Panc1 (cell line): ENCODE measurements around the gene LIMA1. TPM values are rescaled to one million over a fixed set of nuclear protein-coding genes. Genes with fewer than 3 reads are reported as not detected.

ENCODE experiments used
- ATAC-seq: fragments of 200-7000 bp; cut with Tn5 transposase; 2 replicates; pipeline ENCODE4 v1.9.1; 2020; ENCODE audit warnings: mild to moderate bottlenecking, moderate library complexity
- BruUV-seq: library from RNA; stranded (reverse); fragments of 400-500 nt; replicated peaks from 2 replicates; lab custom pipeline; 2021; lab: Mats Ljungman, UMichigan
- CTCF ChIA-PET: fragments of 300-600 bp; sonication (Branson Sonifier 250); formaldehyde crosslinking; loops from one replicate; lab custom pipeline; 2022; ENCODE audit warnings: antibody characterized with exemption; lab: Charles Lee
- POLR2A ChIA-PET: fragments of 300-600 bp; sonication (Branson Sonifier 250); formaldehyde crosslinking; loops from one replicate; lab custom pipeline; 2022; ENCODE audit warnings: antibody characterized with exemption; lab: Charles Lee
- DNase-seq: peaks from one replicate; pipeline ENCODE4 v3.0.0-alpha.2; 2010; ENCODE audit warnings: low read depth, low spot score
- H3K27ac ChIP-seq: 2 replicates; pipeline ENCODE4 v1.5.1; 2011; ENCODE audit warnings: mild to moderate bottlenecking, low read length, inconsistent platforms
- H3K27me3 ChIP-seq: fragments of 200-500 bp; sonication (Bioruptor generic); 2 replicates; pipeline ENCODE4 v1.6.0; 2014; ENCODE audit warnings: low read length, inconsistent platforms; ENCODE audit not compliant: control insufficient read depth, insufficient read depth
- H3K36me3 ChIP-seq: fragments of 200-500 bp; sonication (Bioruptor generic); 2 replicates; pipeline ENCODE4 v1.5.1; 2014; ENCODE audit warnings: inconsistent platforms, mild to moderate bottlenecking, low read length, moderate library complexity; ENCODE audit not compliant: control insufficient read depth, insufficient read depth
- H3K4me1 ChIP-seq: 2 replicates; pipeline ENCODE4 v1.5.1; 2011; ENCODE audit warnings: inconsistent platforms, mild to moderate bottlenecking, low read length, moderate library complexity; ENCODE audit not compliant: control insufficient read depth, insufficient read depth
- H3K4me3 ChIP-seq, 2 experiments: 2 replicates each; pipeline ENCODE4 v1.5.1; 2011 to 2012; ENCODE audit warnings: low read depth in 2 of 2, low read length in 2 of 2, mild to moderate bottlenecking in 2 of 2, inconsistent platforms in 1 of 2, moderate library complexity in 1 of 2
- H3K9me3 ChIP-seq: fragments of 200-500 bp; sonication (Bioruptor generic); 2 replicates; pipeline ENCODE4 v1.5.1; 2014; ENCODE audit warnings: low read depth, mild to moderate bottlenecking, inconsistent platforms, low read length, moderate library complexity; ENCODE audit not compliant: control insufficient read depth, insufficient read depth
- CTCF ChIP-seq: fragments of 450-650 bp; IDR thresholded peaks from 2 replicates; pipeline ENCODE4 v1.5.1; 2017; ENCODE audit warnings: mild to moderate bottlenecking
- POLR2AphosphoS5 ChIP-seq: IDR thresholded peaks from 2 replicates; pipeline ENCODE4 v1.6.1; 2012; ENCODE audit warnings: mild to moderate bottlenecking, low read depth, low read length, moderate library complexity
- SIN3A ChIP-seq: IDR thresholded peaks from 2 replicates; pipeline ENCODE4 v1.6.1; 2012; ENCODE audit warnings: low read depth, mild to moderate bottlenecking, low read length, moderate library complexity, borderline replicate concordance; ENCODE audit not compliant: insufficient read depth
- TCF7L2 ChIP-seq: IDR thresholded peaks from 2 replicates; pipeline ENCODE4 v1.6.1; 2011; ENCODE audit warnings: mild to moderate bottlenecking, low read depth, low read length, inconsistent platforms
- in situ Hi-C: cut with HindIII; loops from 2 replicates; pipeline ENCODE4 v1.10.0; 2016; ENCODE audit warnings: low sequenced_read_pairs, low pct_unique_long_range_greater_than_20kb
- intact Hi-C: fragments of 100-400 bp; cut with micrococcal nuclease; formaldehyde crosslinking; loops from one replicate; pipeline ENCODE4 v1.10.0; 2022; ENCODE audit not compliant: unreplicated experiment
- total RNA-seq: library from RNA; stranded (reverse); gene quantifications from one replicate; pipeline ENCODE4 v1.2.1, GENCODE V29; 2021; ENCODE audit not compliant: unreplicated experiment
- TF ChIP-seq, protein P1 (sequence below), 2 experiments: IDR thresholded peaks; 2 replicates each; pipeline ENCODE4 v1.6.1; 2011 to 2012; ENCODE audit warnings: low read depth in 2 of 2, control low read depth in 1 of 2, low read length in 1 of 2, mild to moderate bottlenecking in 1 of 2, moderate library complexity in 1 of 2; ENCODE audit not compliant: insufficient read depth in 1 of 2

Gene LIMA1
- total RNA-seq, 1 experiment from 2014 or later: 155 TPM

DNA sequence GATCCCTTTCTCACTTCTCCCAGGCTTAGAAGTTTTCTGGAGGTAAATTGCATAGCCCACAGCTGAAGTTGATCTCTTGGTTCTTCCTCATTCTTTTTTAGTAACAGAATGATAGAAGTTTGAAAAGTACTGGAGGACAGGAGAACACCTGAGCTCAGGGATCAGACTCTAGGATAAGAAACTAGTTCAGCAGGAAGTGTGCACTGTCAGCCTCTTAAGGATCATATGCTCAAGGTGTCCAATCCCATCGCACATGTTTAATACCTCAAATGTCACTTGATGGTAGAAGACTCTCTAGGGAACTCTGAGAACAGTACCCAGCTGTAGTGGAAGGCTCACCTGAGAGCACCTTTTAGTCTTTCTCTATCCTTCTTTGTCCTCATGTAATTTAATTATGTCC is 14.7 kb upstream of the LIMA1 start:
- peak overlapping the region; percentile 35; the same call in 1 of the 2 replicates for H3K27ac ChIP-seq
- ATAC-seq: 0 out of 2 replicates have a peak, but pooled peaks have one; percentile 38
- no peak for DNase-seq

GRCh38 chr12:50297027-50297426 is 13.7 kb upstream of the LIMA1 start:
- Histone ChIP-seq H3K36me3 (no peaks in the 10 kb centered on the region), H3K4me1 (peaks cover 12% of the 10 kb centered on the region; the same call in 1 of the 2 replicates), H3K27ac (peak overlapping the region; percentile 29; the same call in 1 of the 2 replicates), H3K4me3 (no peak overlapping the region), H3K9me3 (no peaks in the 10 kb centered on the region), H3K27me3 (no peaks in the 10 kb centered on the region)
- TF ChIP-seq POLR2AphosphoS5: no peak
- TF ChIP-seq TCF7L2: no peak
- TF ChIP-seq SIN3A: no peak
- TF ChIP-seq, protein P1, sequence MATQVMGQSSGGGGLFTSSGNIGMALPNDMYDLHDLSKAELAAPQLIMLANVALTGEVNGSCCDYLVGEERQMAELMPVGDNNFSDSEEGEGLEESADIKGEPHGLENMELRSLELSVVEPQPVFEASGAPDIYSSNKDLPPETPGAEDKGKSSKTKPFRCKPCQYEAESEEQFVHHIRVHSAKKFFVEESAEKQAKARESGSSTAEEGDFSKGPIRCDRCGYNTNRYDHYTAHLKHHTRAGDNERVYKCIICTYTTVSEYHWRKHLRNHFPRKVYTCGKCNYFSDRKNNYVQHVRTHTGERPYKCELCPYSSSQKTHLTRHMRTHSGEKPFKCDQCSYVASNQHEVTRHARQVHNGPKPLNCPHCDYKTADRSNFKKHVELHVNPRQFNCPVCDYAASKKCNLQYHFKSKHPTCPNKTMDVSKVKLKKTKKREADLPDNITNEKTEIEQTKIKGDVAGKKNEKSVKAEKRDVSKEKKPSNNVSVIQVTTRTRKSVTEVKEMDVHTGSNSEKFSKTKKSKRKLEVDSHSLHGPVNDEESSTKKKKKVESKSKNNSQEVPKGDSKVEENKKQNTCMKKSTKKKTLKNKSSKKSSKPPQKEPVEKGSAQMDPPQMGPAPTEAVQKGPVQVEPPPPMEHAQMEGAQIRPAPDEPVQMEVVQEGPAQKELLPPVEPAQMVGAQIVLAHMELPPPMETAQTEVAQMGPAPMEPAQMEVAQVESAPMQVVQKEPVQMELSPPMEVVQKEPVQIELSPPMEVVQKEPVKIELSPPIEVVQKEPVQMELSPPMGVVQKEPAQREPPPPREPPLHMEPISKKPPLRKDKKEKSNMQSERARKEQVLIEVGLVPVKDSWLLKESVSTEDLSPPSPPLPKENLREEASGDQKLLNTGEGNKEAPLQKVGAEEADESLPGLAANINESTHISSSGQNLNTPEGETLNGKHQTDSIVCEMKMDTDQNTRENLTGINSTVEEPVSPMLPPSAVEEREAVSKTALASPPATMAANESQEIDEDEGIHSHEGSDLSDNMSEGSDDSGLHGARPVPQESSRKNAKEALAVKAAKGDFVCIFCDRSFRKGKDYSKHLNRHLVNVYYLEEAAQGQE (IDR thresholded peaks at IDR 0.05; ENCODE audit: insufficient read depth in 1 of 2, low read depth in 2 of 2, low read length in 1 of 2): no peak
- TF ChIP-seq CTCF: no peak
- no TSS peak for BruUV-seq
- no peak for ATAC-seq
- intact Hi-C loops: no loop called here
- ChIA-PET CTCF (no interaction called here), POLR2A (no interaction called here)
- in situ Hi-C loops: no loop called here
- DNase-seq: no peak

More for the DNA sequence above, 14.7 kb upstream of the LIMA1 start:
- Histone ChIP-seq H3K4me3 (no peak overlapping the region), H3K9me3 (no peaks in the 10 kb centered on the region), H3K36me3 (no peaks in the 10 kb centered on the region), H3K4me1 (peaks cover 12% of the 10 kb centered on the region; the same call in 1 of the 2 replicates), H3K27me3 (no peaks in the 10 kb centered on the region)
- POLR2A ChIA-PET: interaction anchor here (0.5 kb wide), 1 partner anchor 274 kb away, joined by 3 read pairs; no protein-coding TSS in a partner anchor
- TF ChIP-seq SIN3A: no peak
- TF ChIP-seq TCF7L2: no peak
- TF ChIP-seq CTCF: no peak
- TF ChIP-seq, protein P1 (IDR thresholded peaks at IDR 0.05; ENCODE audit: insufficient read depth in 1 of 2, low read depth in 2 of 2, low read length in 1 of 2): no peak
- TF ChIP-seq POLR2AphosphoS5: no peak
- BruUV-seq: no TSS peak
- CTCF ChIA-PET: no interaction called here
- in situ Hi-C loops: no loop called here
- intact Hi-C loops: no loop called here
